GM06990 (cell line): ENCODE results near the gene MDM4.
"Not testable (repeated sequence)": the region's sequence is repeated elsewhere in the genome, so short reads cannot be mapped to it uniquely, and the experiment has no call there.

ENCODE experiments used
- DNase-seq: peaks from one replicate; pipeline ENCODE4 v3.0.0-alpha.2; 2011; ENCODE audit not compliant: insufficient read length; ENCODE audit errors: extremely low read depth
- H3K27me3 ChIP-seq: replicated peaks from 2 replicates; pipeline ENCODE4 v1.6.0; 2011; ENCODE audit warnings: low read length; ENCODE audit not compliant: control insufficient read depth, insufficient read depth
- H3K36me3 ChIP-seq: 2 replicates; pipeline ENCODE4 v1.5.1; 2011; ENCODE audit warnings: low read length; ENCODE audit not compliant: control insufficient read depth, insufficient read depth
- H3K4me3 ChIP-seq: replicated peaks from 2 replicates; pipeline ENCODE4 v1.5.1; 2011; ENCODE audit warnings: low read depth, mild to moderate bottlenecking, control low read depth, low read length
- CTCF ChIP-seq: IDR thresholded peaks from 2 replicates; pipeline ENCODE4 v1.5.1; 2011; ENCODE audit warnings: low read length, control low read depth, mild to moderate bottlenecking, inconsistent platforms; ENCODE audit not compliant: insufficient read depth, poor library complexity, severe bottlenecking

MDM4 gene

DNA sequence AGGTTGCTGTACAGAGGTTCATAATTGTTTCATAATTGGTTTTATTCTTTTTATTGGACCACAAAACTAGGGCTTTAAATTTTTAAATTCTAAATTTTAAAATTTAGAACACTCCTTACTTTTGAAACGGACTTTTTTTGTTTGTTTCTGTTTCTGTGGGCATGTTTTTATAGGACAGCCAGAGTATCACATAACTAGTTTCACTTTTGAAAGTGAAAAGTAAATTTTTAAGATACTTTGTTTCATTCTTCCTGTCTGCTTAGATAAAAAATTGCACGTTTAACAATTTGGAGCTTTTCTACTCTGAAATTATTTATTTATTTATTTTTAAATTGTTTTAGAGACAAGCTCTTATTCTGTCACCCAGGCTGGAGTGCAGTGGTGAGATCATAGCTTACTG, 29.7 kb downstream of the MDM4 start:
- DNase-seq, result no peak
- Histone ChIP-seq H3K27me3 (no peaks in the 10 kb centered on the region), H3K4me3 (0 out of 2 replicates have a peak overlapping the region, but pooled peaks have one; percentile 17), H3K36me3 (peaks cover 18% of the 10 kb centered on the region)
- no peak for TF ChIP-seq CTCF

- TF ChIP-seq CTCF, result no peak
- Histone ChIP-seq H3K36me3 (peaks cover 13% of the 10 kb centered on the region), H3K27me3 (no peaks in the 10 kb centered on the region)
Observed at GRCh38 chr1:204548265-204548664, 32.1 kb downstream of the MDM4 start.

DNA sequence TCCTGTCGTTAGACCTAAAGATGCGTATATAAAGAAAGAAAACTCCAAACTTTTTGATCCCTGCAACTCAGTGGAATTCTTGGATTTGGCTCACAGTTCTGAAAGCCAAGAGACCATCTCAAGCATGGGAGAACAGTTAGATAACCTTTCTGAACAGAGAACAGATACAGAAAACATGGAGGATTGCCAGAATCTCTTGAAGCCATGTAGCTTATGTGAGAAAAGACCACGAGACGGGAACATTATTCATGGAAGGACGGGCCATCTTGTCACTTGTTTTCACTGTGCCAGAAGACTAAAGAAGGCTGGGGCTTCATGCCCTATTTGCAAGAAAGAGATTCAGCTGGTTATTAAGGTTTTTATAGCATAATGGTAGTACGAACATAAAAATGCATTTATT, 33.1 kb downstream of the MDM4 start:
- TF ChIP-seq CTCF, result no peak
- no peak for DNase-seq
- Histone ChIP-seq H3K36me3 (peaks cover 10% of the 10 kb centered on the region), H3K27me3 (no peaks in the 10 kb centered on the region), H3K4me3 (no peak overlapping the region)

More at GRCh38 chr1:204548265-204548664, 32.1 kb downstream of the MDM4 start:
- DNase-seq, result no peak
- H3K4me3 ChIP-seq, result no peak overlapping the region

DNA sequence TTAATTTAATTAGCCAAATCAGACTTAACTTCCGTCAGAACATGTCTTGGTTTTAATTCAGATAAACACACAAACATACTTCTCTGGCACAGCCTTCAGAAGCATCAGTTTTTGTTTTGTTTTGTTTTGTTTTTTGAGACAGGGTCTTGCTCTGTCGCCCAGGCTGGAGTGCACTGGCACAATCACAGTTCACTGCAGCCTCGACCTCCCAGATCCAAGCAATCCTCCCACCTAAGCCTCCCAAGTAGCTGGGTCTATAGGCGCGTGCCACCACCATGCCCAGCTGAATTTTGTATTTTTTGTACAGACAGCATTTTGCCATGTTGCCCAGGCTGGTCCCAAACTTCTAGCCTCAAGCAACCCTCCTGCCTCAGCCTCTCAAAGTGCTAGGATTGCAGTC, 34.7 kb downstream of the MDM4 start:
- no peak for DNase-seq
- Histone ChIP-seq H3K4me3 (no peak overlapping the region), H3K27me3 (no peaks in the 10 kb centered on the region), H3K36me3 (peaks cover 10% of the 10 kb centered on the region)
- TF ChIP-seq CTCF, result no peak

DNA sequence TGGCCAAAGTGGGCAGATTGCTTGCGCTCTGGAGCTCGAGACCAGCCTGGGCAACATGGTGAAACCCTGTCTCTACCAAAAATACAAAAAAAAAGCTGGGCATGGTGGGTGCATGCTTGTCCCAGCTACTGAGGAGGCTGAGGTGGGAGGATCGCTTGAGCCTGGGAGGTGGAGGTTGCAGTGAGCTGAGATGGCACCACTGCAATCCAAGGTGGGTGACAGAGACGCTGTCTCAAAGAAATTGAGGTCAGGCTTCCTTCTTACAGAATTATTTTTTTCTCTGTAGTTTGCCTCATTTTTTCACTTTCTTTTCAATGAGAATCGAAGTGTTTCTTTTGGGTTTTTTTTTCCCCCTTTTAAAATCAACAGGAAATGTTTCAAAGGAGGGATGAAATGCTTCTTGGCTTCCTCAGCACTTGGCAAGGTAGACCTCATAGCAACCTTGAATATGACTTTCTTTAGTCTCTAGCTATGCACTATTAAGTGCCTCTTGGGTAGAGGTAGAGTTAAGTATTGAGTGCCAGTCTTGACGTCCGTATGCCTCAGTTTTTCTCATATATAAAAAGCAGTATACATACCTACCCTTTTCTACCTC, 40.3 kb downstream of the MDM4 start:
- Histone ChIP-seq H3K4me3 (no peak overlapping the region), H3K27me3 (no peaks in the 10 kb centered on the region), H3K36me3 (peaks cover 6% of the 10 kb centered on the region)
- no peak for TF ChIP-seq CTCF
- no peak for DNase-seq

GRCh38 chr1:204558467-204558866, 42.3 kb downstream of the MDM4 start:
- peaks cover 7% of the 10 kb centered on the region for H3K36me3 ChIP-seq
- no peak overlapping the region for H3K4me3 ChIP-seq
- no peak for TF ChIP-seq CTCF
- DNase-seq, result no peak
- H3K27me3 ChIP-seq, result no peaks in the 10 kb centered on the region

DNA sequence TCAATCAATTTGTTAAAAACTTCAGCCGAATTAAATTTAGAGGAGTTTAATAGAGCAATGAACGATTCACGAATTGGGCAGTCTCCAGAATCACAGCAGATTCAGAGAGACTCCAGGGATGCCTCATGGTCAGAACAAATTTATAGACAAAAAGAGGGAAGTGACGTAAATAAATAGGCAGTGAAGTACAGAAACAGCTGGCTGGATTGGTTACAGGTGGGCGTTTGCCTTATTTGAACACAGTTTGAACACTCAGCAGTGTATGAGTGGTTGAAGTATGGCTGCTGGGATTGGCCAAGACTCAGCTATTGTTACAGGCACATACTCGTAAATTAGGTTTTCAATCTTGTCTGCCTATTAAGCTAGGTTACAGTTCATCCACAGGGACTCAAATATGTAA, 43.8 kb downstream of the MDM4 start:
- DNase-seq, H3K4me3 ChIP-seq, H3K36me3 ChIP-seq, H3K27me3 ChIP-seq: not testable (repeated sequence)
